Loucy (cell line): ENCODE results near the gene HOXA10.

ENCODE experiments used
- H2AFZ ChIP-seq: fragments of 200-600 bp; sonication (generic); 2 replicates; pipeline ENCODE4 v1.6.0; 2016; ENCODE audit warnings: antibody characterized with exemption, mild to moderate bottlenecking, low read length, moderate library complexity
- H3F3A ChIP-seq: fragments of 200-600 bp; 2 replicates; pipeline ENCODE4 v1.6.0; 2016; ENCODE audit warnings: antibody characterized with exemption, low read depth, mild to moderate bottlenecking
- H3K27me3 ChIP-seq: fragments of 200-600 bp; sonication (generic); 2 replicates; pipeline ENCODE4 v1.6.1; 2014; ENCODE audit warnings: low read length, mild to moderate bottlenecking; ENCODE audit not compliant: insufficient read depth, poor library complexity, severe bottlenecking
- H3K36me3 ChIP-seq: fragments of 200-600 bp; sonication (generic); 2 replicates; pipeline ENCODE4 v1.6.1; 2016; ENCODE audit warnings: low read length; ENCODE audit not compliant: insufficient read depth
- H3K4me1 ChIP-seq: fragments of 200-600 bp; sonication (generic); 2 replicates; pipeline ENCODE4 v1.5.1; 2014; ENCODE audit warnings: low read length, mild to moderate bottlenecking; ENCODE audit not compliant: insufficient read depth, poor library complexity, severe bottlenecking
- H3K4me2 ChIP-seq: fragments of 200-600 bp; sonication (generic); 2 replicates; pipeline ENCODE4 v1.6.0; 2014; ENCODE audit warnings: antibody characterized with exemption, low read length, low read depth, mild to moderate bottlenecking; ENCODE audit not compliant: poor library complexity, severe bottlenecking
- H3K4me3 ChIP-seq: fragments of 200-600 bp; sonication (generic); 2 replicates; pipeline ENCODE4 v1.5.1; 2014; ENCODE audit warnings: low read length, mild to moderate bottlenecking, mixed read lengths; ENCODE audit not compliant: poor library complexity, severe bottlenecking
- H3K79me2 ChIP-seq: fragments of 200-600 bp; sonication (generic); 2 replicates; pipeline ENCODE4 v1.6.1; 2014; ENCODE audit warnings: low read length; ENCODE audit not compliant: insufficient read depth
- H3K9ac ChIP-seq: fragments of 200-600 bp; sonication (generic); 2 replicates; pipeline ENCODE4 v1.6.0; 2014; ENCODE audit warnings: mild to moderate bottlenecking, low read depth, low read length, moderate library complexity; ENCODE audit not compliant: poor library complexity, severe bottlenecking
- H3K9me2 ChIP-seq: fragments of 200-600 bp; sonication (generic); replicated peaks from 2 replicates; pipeline ENCODE4 v1.6.1; 2016; ENCODE audit warnings: low read depth, low read length, mixed read lengths
- H3K9me3 ChIP-seq: fragments of 200-600 bp; sonication (generic); 2 replicates; pipeline ENCODE4 v1.6.1; 2014; ENCODE audit warnings: mild to moderate bottlenecking, antibody characterized with exemption, low read length, low read depth; ENCODE audit not compliant: insufficient read depth
- H4K20me1 ChIP-seq: fragments of 200-600 bp; sonication (generic); 2 replicates; pipeline ENCODE4 v1.6.0; 2014; ENCODE audit warnings: antibody characterized with exemption, low read length, mild to moderate bottlenecking; ENCODE audit not compliant: insufficient read depth, poor library complexity, severe bottlenecking
- CTCF ChIP-seq: fragments of 200-600 bp; sonication (generic); conservative IDR thresholded peaks from 2 replicates; pipeline ENCODE4 v1.5.1; 2014; ENCODE audit warnings: mild to moderate bottlenecking, antibody characterized with exemption, low read length
- EZH2phosphoT487 ChIP-seq: fragments of 200-600 bp; IDR thresholded peaks from 2 replicates; pipeline ENCODE4 v1.6.1; 2018; ENCODE audit warnings: antibody characterized with exemption, mild to moderate bottlenecking, moderate library complexity, borderline replicate concordance

HOXA10 gene

GRCh38 chr7:27148756-27149641, 25.1 kb downstream of the HOXA10 start:
- H3K4me1 ChIP-seq, result peaks cover 32% of the 10 kb centered on the region
- peak overlapping the region; percentile 99 for H3K9ac ChIP-seq
- H3F3A ChIP-seq, result no peaks in the 10 kb centered on the region
- TF ChIP-seq CTCF (no peak), EZH2phosphoT487 (no peak)
- H4K20me1 ChIP-seq, result peaks cover 81% of the 10 kb centered on the region
- H3K79me2 ChIP-seq, result peaks cover 100% of the 10 kb centered on the region
- H3K36me3 ChIP-seq, result peaks cover 58% of the 10 kb centered on the region
- H3K4me3 ChIP-seq, result peak overlapping the region; percentile 94
- H3K9me3 ChIP-seq, result no peaks in the 10 kb centered on the region
- no peak overlapping the region for H2AFZ ChIP-seq
- H3K27me3 ChIP-seq, result peaks cover 35% of the 10 kb centered on the region
- no peaks in the 10 kb centered on the region for H3K9me2 ChIP-seq
- peak overlapping the region; percentile 91 for H3K4me2 ChIP-seq

GRCh38 chr7:27148031-27148755, 25.9 kb downstream of the HOXA10 start:
- H3K4me2 ChIP-seq, result peak overlapping the region; percentile 91
- H3F3A ChIP-seq, result no peaks in the 10 kb centered on the region
- H3K9ac ChIP-seq, result peak overlapping the region; percentile 99
- no peaks in the 10 kb centered on the region for H3K9me2 ChIP-seq
- peaks cover 32% of the 10 kb centered on the region for H3K4me1 ChIP-seq
- peak overlapping the region; percentile 94 for H3K4me3 ChIP-seq
- H3K36me3 ChIP-seq, result peaks cover 66% of the 10 kb centered on the region
- H4K20me1 ChIP-seq, result peaks cover 89% of the 10 kb centered on the region
- no peaks in the 10 kb centered on the region for H3K9me3 ChIP-seq
- TF ChIP-seq CTCF (no peak), EZH2phosphoT487 (no peak)
- H2AFZ ChIP-seq, result no peak overlapping the region
- H3K27me3 ChIP-seq, result peaks cover 35% of the 10 kb centered on the region
- H3K79me2 ChIP-seq, result peaks cover 100% of the 10 kb centered on the region

- Histone ChIP-seq H4K20me1 (peaks cover 97% of the 10 kb centered on the region), H3K79me2 (peaks cover 100% of the 10 kb centered on the region), H3K4me3 (peak within 1 kb of the TSS; percentile 94), H3K4me2 (peak within 1 kb of the TSS; percentile 91), H3F3A (no peaks in the 10 kb centered on the region), H2AFZ (no peak within 1 kb of the TSS), H3K9me3 (no peaks in the 10 kb centered on the region), H3K9ac (peak within 1 kb of the TSS; percentile 99), H3K27me3 (peaks cover 35% of the 10 kb centered on the region), H3K36me3 (peaks cover 73% of the 10 kb centered on the region), H3K4me1 (peaks cover 31% of the 10 kb centered on the region), H3K9me2 (no peaks in the 10 kb centered on the region)
- no peak for TF ChIP-seq CTCF
- no peak for TF ChIP-seq EZH2phosphoT487
Observed at GRCh38 chr7:27147199-27148030, 26.7 kb downstream of the HOXA10 start, which contains the start of gene HOXA6. Gene HOXA6, minus strand, starts transcription at chr7:27147774. Its CDS starts 25 bp downstream, at chr7:27147749.
